IPS-20b (cell line): ENCODE data around the gene NEK2.
A peak's percentile ranks its signal among the peaks of the same experiment; 100 is the strongest.
"Not testable (repeated sequence)": the region's sequence is repeated elsewhere in the genome, so short reads cannot be mapped to it uniquely, and the experiment has no call there.

ENCODE experiments used
- H3K27ac ChIP-seq: one replicate; pipeline ENCODE4 v1.5.1; 2013; ENCODE audit warnings: low read length
- H3K27me3 ChIP-seq: 2 replicates; pipeline ENCODE4 v1.6.1; 2013; ENCODE audit warnings: mild to moderate bottlenecking, low read length, inconsistent platforms; ENCODE audit not compliant: insufficient read depth
- H3K36me3 ChIP-seq: 2 replicates; pipeline ENCODE4 v1.6.1; 2013; ENCODE audit warnings: low read depth, mild to moderate bottlenecking, inconsistent platforms, low read length, moderate library complexity; ENCODE audit not compliant: insufficient read depth
- H3K4me1 ChIP-seq: 2 replicates; pipeline ENCODE4 v1.6.1; 2013; ENCODE audit warnings: mild to moderate bottlenecking, control low read depth, inconsistent platforms, low read length, moderate library complexity; ENCODE audit not compliant: insufficient read depth
- H3K4me3 ChIP-seq: 2 replicates; pipeline ENCODE4 v1.5.1; 2013; ENCODE audit warnings: mild to moderate bottlenecking, low read length, inconsistent platforms
- H3K9ac ChIP-seq: 2 replicates; pipeline ENCODE4 v1.6.1; 2013; ENCODE audit warnings: low read depth, mild to moderate bottlenecking, inconsistent platforms, low read length, moderate library complexity
- H3K9me3 ChIP-seq: 2 replicates; pipeline ENCODE4 v1.6.1; 2013; ENCODE audit warnings: mild to moderate bottlenecking, low read depth, low read length, inconsistent platforms; ENCODE audit not compliant: insufficient read depth

Gene NEK2

DNA sequence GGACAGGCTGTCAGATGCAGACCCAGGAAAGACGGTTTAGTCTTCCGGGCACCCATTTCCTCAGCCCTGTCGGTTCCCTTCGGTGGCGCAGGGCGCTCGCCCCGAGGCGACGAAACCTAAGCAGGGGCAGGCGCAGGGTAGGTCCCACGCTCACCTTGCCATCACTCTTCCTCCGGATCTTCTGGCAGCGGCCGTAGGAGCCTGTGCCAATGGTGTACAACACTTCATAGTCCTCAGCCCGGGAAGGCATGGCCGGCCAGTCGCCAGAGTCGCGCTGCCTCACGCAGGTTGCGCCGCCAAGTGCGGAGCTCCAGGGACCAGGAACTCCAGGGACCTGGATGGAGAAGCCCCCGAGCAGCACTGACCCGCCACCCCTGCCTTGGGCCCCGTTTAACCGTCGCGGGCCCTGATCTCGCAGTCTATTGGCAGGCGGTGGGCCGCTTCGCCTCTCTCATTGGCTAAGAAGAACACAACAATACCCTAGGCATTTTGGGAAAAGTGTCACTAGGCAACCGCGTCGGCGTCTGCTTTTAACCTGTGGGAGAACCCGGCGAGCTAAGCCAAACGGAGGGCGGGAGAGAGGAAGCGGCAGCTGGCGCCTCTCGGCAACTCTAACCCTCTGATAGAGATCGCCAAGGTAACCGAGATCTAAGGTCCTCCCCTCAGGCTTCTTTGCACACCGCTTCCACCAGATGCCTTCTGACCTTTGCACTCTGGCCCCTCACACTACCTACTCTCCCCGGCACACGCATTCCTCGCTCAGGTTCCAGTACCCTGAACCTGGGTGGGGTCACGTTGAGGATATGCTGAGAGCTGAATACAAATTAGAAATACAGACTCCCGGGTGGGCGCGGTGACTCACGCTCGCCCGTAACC lies at the start of gene NEK2:
TSS of gene NEK2 (minus strand) at position 392 of the 876 bp plus-strand sequence. CDS start at position 250, 142 bp downstream.
- Histone ChIP-seq H3K9me3 (no peaks in the 10 kb centered on the region), H3K27ac (no peak within 1 kb of the TSS), H3K36me3 (peaks cover 22% of the 10 kb centered on the region), H3K4me1 (no peaks in the 10 kb centered on the region), H3K27me3 (no peaks in the 10 kb centered on the region), H3K9ac (peak within 1 kb of the TSS; percentile 80), H3K4me3 (peak within 1 kb of the TSS; percentile 96)

DNA sequence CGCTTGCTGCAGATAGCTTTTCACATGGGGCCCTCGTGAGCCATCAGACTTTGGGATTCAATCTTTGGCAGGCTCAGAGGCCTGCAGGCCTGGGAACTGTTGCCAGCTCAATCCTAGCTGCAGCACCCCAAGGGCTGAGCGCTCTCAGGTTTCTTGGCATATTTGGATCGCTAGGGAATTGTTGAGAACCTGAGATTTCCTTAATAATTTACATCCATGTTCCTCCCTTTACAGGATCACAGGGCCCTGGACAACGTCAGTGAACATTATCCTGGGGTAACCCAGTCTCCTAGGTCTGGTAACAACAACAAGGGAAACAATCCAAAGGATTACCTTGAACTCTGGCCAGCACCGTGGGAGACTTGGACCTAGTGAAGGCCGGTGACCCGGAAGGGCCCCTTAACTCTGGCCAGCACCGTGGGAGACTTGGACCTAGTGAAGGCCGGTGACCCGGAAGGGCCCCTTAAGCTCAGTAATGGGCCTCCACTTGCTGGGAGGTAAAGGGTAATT lies 49.3 kb upstream of the NEK2 start:
- no peaks in the 10 kb centered on the region for H3K27me3 ChIP-seq
- H3K9ac ChIP-seq, result no peak overlapping the region
- H3K4me1 ChIP-seq, result no peaks in the 10 kb centered on the region
- H3K4me3 ChIP-seq, result no peak overlapping the region
- no peaks in the 10 kb centered on the region for H3K36me3 ChIP-seq
- H3K27ac ChIP-seq, result no peak overlapping the region
- H3K9me3 ChIP-seq, result no peaks in the 10 kb centered on the region

DNA sequence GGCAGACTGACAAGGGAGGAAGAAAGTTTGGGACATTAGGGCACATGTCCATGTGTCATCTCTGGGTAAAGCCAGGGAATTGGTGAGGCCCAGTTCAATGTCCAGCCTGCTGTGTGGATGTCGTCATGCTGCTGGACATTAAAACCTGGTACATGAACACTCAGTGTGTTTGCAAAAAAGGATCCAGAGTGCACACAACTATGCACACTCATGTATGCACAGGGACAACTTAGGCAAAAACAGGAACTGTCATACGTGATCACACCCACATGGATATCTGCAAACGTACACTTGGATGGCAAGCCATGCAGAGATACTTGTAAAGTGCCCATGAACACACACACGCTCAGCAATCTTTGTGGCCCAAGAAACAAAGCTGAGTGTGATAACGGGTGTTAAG lies 47.9 kb upstream of the NEK2 start:
- Histone ChIP-seq H3K4me1 (no peaks in the 10 kb centered on the region), H3K36me3 (no peaks in the 10 kb centered on the region), H3K9ac (no peak overlapping the region), H3K4me3 (no peak overlapping the region), H3K27me3 (no peaks in the 10 kb centered on the region), H3K9me3 (no peaks in the 10 kb centered on the region), H3K27ac (no peak overlapping the region)

DNA sequence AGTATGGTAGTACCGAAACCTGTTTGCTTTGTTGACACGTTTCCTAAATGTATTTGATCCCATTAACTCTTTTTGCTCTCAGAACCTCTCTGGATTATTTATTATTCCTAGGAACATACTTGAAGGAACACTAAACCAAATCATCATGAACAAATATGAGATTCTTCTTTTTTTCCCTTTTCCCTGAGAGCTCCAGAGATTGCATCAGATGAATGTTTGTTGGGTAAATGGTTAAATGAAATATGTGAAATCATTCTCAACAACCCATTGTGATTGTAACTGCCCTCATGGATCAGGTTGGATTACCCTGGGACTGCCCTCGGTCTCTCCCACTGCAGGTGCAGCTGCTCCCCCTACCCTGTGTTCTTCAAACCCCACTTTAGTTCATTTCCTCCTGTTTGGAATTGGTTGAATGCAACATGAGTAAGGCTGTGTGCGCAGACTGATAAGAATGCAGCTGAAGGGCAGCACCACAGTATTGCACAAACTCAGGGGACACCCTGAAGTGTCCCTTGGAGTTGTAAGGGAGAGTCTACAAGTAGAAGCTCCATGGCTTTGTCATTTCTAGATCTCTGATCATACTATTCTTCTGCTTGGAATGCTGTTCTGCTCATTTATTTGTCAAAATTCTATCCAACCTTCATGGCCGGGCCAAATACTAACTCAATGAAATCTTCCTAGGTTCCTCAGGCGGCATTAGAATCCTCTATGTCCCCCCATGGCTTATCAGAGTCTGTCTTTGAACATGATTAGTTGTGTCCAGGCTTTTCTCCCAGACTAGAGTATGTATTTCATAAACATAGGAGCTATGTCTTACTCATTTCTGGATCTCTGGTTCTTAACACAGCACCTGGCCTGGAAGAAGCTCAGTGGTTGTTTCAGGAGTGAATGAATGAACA lies 47.1 kb upstream of the NEK2 start:
- no peaks in the 10 kb centered on the region for H3K36me3 ChIP-seq
- H3K4me1 ChIP-seq, result no peaks in the 10 kb centered on the region
- H3K9me3 ChIP-seq, result no peaks in the 10 kb centered on the region
- no peak overlapping the region for H3K27ac ChIP-seq
- H3K4me3 ChIP-seq, result no peak overlapping the region
- H3K27me3 ChIP-seq, result no peaks in the 10 kb centered on the region
- H3K9ac ChIP-seq, result no peak overlapping the region

DNA sequence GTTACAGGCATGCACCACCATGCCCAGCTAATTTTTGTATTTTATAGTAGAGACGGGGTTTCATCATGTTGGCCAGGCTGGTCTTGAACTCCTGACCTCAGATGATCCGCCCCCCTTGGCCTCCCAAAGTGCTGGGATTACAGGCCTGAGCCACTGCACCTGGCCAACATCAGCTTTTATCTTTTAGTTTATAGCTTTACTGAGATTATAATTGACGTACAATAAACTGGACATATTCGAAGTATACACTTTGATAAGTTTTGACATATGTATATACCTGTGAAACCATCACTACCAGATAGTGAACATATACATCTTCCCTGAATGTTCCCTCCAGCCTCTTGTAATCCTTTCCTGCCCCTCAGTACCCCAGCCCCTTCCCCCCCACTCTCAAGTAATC lies 41.1 kb upstream of the NEK2 start:
- H3K9me3 ChIP-seq, H3K4me3 ChIP-seq, H3K27me3 ChIP-seq, H3K9ac ChIP-seq, H3K36me3 ChIP-seq, H3K27ac ChIP-seq, H3K4me1 ChIP-seq: not testable (repeated sequence)

DNA sequence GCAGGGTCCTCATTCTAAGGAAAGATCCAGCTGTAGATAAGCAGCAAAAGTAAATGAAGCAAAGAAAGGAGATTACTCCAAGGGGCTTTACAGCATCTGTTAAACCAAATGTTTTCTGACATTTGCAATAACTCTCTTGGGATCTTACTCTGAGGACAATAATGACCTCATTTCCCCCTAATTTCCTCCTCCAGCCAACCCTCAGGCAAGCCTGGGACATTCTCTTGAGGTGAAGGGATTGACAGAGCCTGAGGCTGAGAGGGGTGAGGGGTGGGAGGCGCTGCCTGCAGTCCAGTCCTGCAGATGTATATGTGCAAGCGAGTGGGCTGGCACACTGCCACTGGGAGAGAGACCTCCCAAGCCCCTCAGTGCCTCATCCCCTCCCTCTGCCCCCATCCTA lies 40.5 kb upstream of the NEK2 start:
- no peaks in the 10 kb centered on the region for H3K4me1 ChIP-seq
- no peak overlapping the region for H3K27ac ChIP-seq

DNA sequence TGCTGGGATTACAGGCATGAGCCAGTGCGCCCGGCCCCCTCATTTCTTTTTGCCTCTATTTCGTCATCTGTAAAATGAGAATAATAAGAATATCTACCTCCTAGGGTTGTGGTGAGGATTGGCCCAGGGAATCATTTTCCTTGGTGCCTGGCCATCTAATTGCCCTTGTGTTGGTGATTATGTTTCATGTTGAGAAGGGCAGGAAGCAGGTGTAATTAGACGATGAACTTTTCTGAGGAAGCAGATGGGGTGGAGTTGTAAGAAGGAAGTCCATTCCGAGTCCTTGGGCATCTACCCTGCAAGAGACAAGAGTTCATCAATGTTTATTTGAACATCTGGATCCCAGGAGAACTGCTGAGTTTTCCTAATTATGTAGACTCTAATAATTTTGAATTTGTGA lies 38.7 kb upstream of the NEK2 start:
- no peak overlapping the region for H3K4me3 ChIP-seq
- no peaks in the 10 kb centered on the region for H3K27me3 ChIP-seq
- H3K27ac ChIP-seq, result no peak overlapping the region
- no peak overlapping the region for H3K9ac ChIP-seq
- H3K9me3 ChIP-seq, result no peaks in the 10 kb centered on the region
- H3K36me3 ChIP-seq, result no peaks in the 10 kb centered on the region
- H3K4me1 ChIP-seq, result no peaks in the 10 kb centered on the region

More for the DNA sequence above, 40.5 kb upstream of the NEK2 start:
- Histone ChIP-seq H3K9me3 (no peaks in the 10 kb centered on the region), H3K27me3 (no peaks in the 10 kb centered on the region), H3K9ac (no peak overlapping the region), H3K4me3 (no peak overlapping the region), H3K36me3 (no peaks in the 10 kb centered on the region)

DNA sequence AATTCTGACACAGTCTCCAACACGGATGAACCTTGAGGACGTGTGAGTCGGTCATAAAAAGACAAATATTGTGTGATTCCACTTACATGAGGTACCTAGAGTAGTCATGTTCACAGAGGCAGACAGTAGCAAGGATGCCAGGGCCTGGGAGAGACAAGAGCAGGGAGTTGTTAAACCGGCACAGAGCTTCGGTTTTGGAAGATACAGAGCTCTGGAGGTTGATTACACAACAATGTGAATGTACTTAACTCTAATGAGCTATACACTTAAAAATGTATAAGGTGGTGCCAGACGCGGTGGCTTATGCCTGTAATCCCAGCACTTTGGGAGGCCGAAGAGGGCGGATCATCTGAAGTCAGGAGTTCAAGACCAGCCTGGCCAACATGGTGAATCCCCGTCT lies 37.8 kb upstream of the NEK2 start:
- no peak overlapping the region for H3K27ac ChIP-seq

DNA sequence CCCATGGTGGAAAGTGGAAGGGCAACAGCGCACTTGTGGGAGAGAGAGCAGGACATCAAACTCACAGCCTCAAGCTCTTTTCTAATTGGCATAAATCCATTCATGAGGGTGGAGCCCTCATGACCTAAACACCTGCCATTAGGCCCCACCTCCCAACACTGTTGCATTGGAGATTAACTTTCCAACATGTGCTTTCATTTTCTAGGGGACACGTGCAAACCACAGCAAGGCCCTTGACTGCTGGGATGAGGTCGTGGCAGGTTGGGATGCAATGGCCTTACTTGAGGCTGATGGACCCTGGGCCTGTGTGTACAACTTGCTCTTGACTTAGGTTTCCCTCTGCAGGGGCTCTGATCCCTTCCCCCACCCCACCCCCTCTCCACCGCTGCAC lies 35.9 kb upstream of the NEK2 start:
- Histone ChIP-seq H3K9ac (no peak overlapping the region), H3K27ac (no peak overlapping the region), H3K27me3 (no peaks in the 10 kb centered on the region), H3K9me3 (no peaks in the 10 kb centered on the region), H3K36me3 (no peaks in the 10 kb centered on the region), H3K4me3 (no peak overlapping the region), H3K4me1 (no peaks in the 10 kb centered on the region)

More for the DNA sequence above, 37.8 kb upstream of the NEK2 start:
- Histone ChIP-seq H3K9ac (no peak overlapping the region), H3K36me3 (no peaks in the 10 kb centered on the region), H3K4me3 (no peak overlapping the region), H3K9me3 (no peaks in the 10 kb centered on the region), H3K4me1 (no peaks in the 10 kb centered on the region), H3K27me3 (no peaks in the 10 kb centered on the region)

DNA sequence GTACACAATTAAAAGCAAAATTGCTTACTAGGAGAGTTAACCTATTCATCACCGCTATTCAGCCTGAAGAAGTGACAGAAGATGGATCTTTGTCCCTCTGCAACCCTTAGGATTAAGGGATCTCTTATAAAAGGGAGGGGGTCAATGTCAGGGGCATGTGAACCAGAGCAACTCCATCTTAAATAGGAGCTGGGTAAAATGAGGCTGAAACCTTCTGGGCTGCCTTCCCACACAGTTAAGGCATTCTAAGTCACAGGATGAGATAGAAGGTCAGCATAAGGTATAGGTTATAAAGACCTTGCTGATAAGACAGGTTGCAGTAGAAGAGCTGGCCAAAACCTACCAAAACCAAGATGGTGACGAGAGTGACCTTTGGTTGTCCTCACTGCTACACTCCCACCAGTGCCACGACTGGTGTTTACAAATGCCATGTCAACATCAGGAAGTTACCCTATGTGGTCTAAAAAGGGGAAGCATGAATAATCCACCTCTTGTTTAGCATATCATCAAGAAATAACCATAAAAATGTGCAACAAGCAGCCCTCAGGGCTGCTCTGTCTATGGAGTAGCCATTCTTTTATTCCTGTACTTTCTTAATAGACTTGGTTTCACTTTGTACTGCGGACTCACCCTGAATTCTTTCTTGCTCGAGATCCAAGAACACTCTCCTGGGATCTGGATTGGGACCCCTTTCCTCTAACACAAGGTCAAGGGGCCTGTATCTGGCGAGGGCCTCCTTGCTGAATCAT lies 35.3 kb upstream of the NEK2 start:
- no peak overlapping the region for H3K9ac ChIP-seq
- no peaks in the 10 kb centered on the region for H3K4me1 ChIP-seq
- no peak overlapping the region for H3K4me3 ChIP-seq
- no peak overlapping the region for H3K27ac ChIP-seq
- H3K9me3 ChIP-seq, result no peaks in the 10 kb centered on the region
- H3K36me3 ChIP-seq, result no peaks in the 10 kb centered on the region
- no peaks in the 10 kb centered on the region for H3K27me3 ChIP-seq

DNA sequence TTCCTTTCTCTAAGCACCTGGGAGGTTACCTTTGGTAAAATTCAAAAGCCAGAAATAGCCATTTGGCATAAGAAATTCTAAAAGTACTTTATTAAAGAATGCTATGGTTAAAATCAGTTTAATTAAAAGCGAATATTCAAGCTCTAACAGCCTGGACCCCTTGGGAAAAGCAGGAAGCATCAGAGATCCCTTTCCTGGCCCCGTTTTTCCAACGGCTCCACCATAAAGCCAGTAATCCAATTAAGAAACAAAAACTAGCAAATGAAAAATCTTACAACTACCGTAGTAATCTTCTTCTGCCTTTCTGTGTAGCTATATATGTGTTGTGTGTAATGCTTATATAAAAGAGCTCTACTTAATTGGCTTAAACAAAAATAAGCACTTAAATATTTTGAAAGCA lies 33.5 kb upstream of the NEK2 start:
- H3K36me3 ChIP-seq, result no peaks in the 10 kb centered on the region
- H3K4me1 ChIP-seq, result no peaks in the 10 kb centered on the region
- H3K9me3 ChIP-seq, result no peaks in the 10 kb centered on the region
- H3K27me3 ChIP-seq, result no peaks in the 10 kb centered on the region
- no peak overlapping the region for H3K4me3 ChIP-seq
- no peak overlapping the region for H3K9ac ChIP-seq
- H3K27ac ChIP-seq, result no peak overlapping the region
